Activated B cell treated with CpG ODN at 0.5 μM for 24 hours (primary cell): Measurements from ENCODE around the gene FLYWCH1. TPM values are rescaled to one million over a fixed set of nuclear protein-coding genes. Genes with fewer than 3 reads are reported as not detected.

Source experiments
- ATAC-seq: fragments of 200-7000 bp; cut with Tn5 transposase; one replicate; pipeline ENCODE4 v1.10.0; 2021; ENCODE audit warnings: low read depth, mild to moderate bottlenecking, moderate library complexity
- CTCF ChIA-PET: fragments of 350-600 bp; sonication (Branson Sonifier 250); formaldehyde crosslinking; loops from one replicate; lab custom pipeline; 2021; ENCODE audit warnings: antibody characterized with exemption; lab: Charles Lee
- POLR2A ChIA-PET: fragments of 350-600 bp; sonication (Branson Sonifier 250); formaldehyde crosslinking; loops from one replicate; lab custom pipeline; 2021; ENCODE audit warnings: antibody characterized with exemption; lab: Charles Lee
- DNase-seq: peaks from one replicate; pipeline ENCODE4 v3.0.0; 2022
- H3K27ac Mint-ChIP-seq: one replicate; pipeline ENCODE4 v1.8.0; 2020; ENCODE audit warnings: mixed read lengths
- H3K27me3 Mint-ChIP-seq: one replicate; pipeline ENCODE4 v1.8.0; 2021; ENCODE audit warnings: mixed read lengths
- H3K36me3 Mint-ChIP-seq: one replicate; pipeline ENCODE4 v1.8.0; 2021; ENCODE audit warnings: low read depth, mixed read lengths
- H3K4me1 Mint-ChIP-seq: one replicate; pipeline ENCODE4 v1.8.0; 2021; ENCODE audit warnings: mixed read lengths
- H3K4me3 Mint-ChIP-seq: one replicate; pipeline ENCODE4 v1.8.0; 2020; ENCODE audit warnings: mild to moderate bottlenecking, mixed read lengths
- H3K9me3 Mint-ChIP-seq: one replicate; pipeline ENCODE4 v1.8.0; 2020; ENCODE audit warnings: mixed read lengths
- intact Hi-C: fragments of 100-400 bp; cut with micrococcal nuclease; formaldehyde crosslinking; loops from one replicate; pipeline ENCODE4 v1.15.1; 2024
- total RNA-seq: library from RNA; stranded (reverse); gene quantifications from 2 replicates; pipeline ENCODE4 v1.2.3, GENCODE V29; 2022
- TF ChIP-seq, protein P1 (sequence below): fragments of 200-600 bp; IDR thresholded peaks from one replicate; pipeline ENCODE4 v1.8.0; 2022; ENCODE audit warnings: antibody characterized with exemption, mild to moderate bottlenecking

FLYWCH1 gene
- total RNA-seq, 1 donor from 2014 or later, result 59.9 TPM

DNA sequence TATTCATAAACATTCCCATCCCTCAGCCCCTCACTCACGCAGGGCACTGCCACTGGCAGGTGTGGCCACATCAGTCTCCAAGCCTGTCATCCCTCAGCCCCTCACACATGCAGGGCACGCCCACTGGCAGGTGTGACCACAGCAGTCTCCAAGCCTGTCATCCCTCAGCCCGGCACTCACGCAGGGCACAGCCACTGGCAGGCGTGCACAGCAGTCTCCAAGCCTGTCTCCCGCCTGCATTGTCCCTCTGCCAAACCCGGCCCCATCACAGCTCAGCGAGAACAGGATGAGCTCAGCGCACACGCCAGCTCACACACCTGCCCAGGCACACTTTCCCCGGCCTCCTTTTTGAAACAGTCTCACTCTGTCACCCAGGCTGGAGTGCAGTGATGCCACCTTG is 40.9 kb downstream of the FLYWCH1 start:
- DNase-seq (no peak), ATAC-seq (no peak)
- Mint-ChIP-seq H3K4me3 (no peak overlapping the region), H3K9me3 (no peaks in the 10 kb centered on the region), H3K27me3 (peaks cover 14% of the 10 kb centered on the region), H3K4me1 (no peaks in the 10 kb centered on the region), H3K27ac (no peak overlapping the region), H3K36me3 (peaks cover 7% of the 10 kb centered on the region)
- ChIA-PET POLR2A (interaction anchor here (0.6 kb wide), 2 partner anchors 66 to 182 kb away, joined by 3 to 8 read pairs; partner anchors contain the start of gene ZNF213), CTCF (no interaction called here)
- intact Hi-C loops, result no loop called here
- TF ChIP-seq, protein P1, sequence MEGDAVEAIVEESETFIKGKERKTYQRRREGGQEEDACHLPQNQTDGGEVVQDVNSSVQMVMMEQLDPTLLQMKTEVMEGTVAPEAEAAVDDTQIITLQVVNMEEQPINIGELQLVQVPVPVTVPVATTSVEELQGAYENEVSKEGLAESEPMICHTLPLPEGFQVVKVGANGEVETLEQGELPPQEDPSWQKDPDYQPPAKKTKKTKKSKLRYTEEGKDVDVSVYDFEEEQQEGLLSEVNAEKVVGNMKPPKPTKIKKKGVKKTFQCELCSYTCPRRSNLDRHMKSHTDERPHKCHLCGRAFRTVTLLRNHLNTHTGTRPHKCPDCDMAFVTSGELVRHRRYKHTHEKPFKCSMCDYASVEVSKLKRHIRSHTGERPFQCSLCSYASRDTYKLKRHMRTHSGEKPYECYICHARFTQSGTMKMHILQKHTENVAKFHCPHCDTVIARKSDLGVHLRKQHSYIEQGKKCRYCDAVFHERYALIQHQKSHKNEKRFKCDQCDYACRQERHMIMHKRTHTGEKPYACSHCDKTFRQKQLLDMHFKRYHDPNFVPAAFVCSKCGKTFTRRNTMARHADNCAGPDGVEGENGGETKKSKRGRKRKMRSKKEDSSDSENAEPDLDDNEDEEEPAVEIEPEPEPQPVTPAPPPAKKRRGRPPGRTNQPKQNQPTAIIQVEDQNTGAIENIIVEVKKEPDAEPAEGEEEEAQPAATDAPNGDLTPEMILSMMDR, result no peak

DNA sequence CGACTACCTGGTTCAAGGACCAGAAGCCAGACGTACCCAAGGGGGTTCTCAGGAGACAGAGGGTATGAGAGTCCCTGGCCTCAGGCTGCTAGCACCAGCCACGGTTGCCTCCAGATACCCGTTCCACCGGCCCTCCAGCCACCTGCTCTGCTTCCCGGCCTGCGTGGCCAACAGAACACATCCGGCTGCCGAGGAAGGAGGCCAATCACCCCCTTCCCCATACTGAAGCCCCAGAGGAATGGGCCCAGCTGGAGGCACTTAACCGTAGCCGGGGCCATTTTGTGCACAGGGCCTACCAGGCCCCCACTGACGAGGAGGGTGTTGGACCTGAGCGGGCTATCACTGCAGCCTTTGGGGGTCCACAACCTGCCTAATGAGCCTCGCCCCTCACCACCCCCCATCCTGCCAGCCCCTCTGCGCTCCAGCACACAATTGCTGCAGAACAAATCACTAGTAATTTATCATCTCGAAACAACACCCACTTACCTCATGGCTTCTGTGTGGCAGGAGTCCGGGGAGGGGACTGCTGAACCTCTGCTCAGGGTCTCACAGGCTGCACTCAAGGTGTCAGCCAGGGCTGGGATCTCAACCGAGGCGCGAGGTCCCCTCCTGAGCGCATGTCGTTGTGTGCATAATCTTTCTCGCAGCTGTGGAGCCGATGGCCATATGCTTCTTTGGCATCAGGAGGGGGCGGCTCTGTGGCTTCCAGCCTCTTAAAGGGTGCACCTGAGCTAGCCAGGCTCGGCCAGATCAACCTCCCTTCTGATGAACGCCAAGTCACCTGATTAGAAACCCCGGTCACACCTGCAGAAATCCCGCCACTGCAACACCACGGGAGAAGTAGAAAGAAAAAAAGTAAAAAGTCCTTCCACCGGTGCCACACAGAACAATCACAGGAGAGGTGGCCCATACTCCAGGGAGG is 42.2 kb downstream of the FLYWCH1 start:
- Mint-ChIP-seq H3K4me3 (no peak overlapping the region), H3K36me3 (peaks cover 4% of the 10 kb centered on the region)
- no peak for DNase-seq

DNA sequence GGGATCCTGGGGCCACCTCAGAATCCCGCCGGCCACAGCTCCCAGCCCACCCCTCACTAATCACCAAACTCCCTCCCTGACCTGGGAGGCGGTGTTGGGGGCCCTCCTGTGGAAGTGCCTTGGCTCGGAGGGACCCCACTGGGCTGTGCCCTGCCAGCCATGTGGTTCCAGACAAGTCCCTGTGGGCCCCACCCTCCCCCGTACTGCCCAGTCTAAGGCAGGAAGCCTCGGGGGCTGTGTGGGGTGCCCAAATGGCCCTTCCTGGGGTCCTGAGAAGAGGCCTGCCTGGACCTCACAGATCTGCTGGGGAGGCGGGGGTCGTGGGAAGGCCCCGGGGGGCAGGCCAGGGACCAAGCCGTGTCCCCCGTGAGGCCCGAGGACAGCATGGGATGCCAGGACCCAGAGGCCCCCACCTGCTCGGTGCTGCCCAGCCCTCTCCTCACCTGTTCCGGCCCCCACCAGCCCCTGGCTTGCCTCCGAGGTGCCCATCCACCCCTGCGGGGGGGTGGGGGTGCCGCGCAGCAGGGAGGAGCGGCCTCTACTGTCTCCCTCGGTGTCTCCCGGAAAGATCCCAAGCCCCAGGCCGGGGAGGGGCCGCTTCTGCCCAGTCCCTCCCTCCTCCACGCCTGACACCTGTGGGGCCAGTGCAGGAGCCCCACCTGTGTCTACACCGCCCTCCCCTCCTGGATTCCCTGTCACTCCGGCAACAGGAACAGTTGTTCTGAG is 43.1 kb downstream of the FLYWCH1 start:
- no peak overlapping the region for H3K4me3 Mint-ChIP-seq
- no peak overlapping the region for H3K27ac Mint-ChIP-seq
- H3K27me3 Mint-ChIP-seq, result peaks cover 19% of the 10 kb centered on the region
- H3K36me3 Mint-ChIP-seq, result no peaks in the 10 kb centered on the region
- DNase-seq (no peak), ATAC-seq (no peak)
- intact Hi-C loops, result no loop called here
- H3K9me3 Mint-ChIP-seq, result no peaks in the 10 kb centered on the region
- CTCF ChIA-PET, result no interaction called here
- TF ChIP-seq, protein P1, result no peak
- POLR2A ChIA-PET, result interaction anchor here (0.6 kb wide), 1 partner anchor 591 kb away, joined by 4 read pairs; no protein-coding TSS in a partner anchor
- H3K4me1 Mint-ChIP-seq, result no peaks in the 10 kb centered on the region

More for the DNA sequence above, 42.2 kb downstream of the FLYWCH1 start:
- intact Hi-C loops, result no loop called here
- Mint-ChIP-seq H3K4me1 (no peaks in the 10 kb centered on the region), H3K27me3 (peaks cover 15% of the 10 kb centered on the region), H3K27ac (no peak overlapping the region), H3K9me3 (no peaks in the 10 kb centered on the region)
- TF ChIP-seq, protein P1, result no peak
- POLR2A ChIA-PET, result no interaction called here
- no peak for ATAC-seq
- CTCF ChIA-PET, result no interaction called here

DNA sequence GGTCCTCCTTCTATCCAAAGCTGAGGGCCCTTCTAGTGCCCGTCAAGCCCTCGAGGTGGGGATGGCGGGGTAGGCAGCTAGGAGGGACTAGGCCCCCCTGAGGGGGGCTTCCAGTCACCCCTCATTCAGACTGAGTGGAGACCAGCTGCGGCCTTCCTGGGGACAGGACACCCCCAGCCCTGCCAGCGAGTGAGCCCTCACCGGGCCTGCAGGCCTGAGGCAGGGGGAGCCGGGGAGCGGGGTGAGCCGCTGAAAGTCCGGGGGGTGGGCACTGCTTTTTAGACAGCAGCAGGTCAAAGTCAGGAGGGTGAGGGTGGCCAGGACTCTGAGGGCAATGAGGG is 43.7 kb downstream of the FLYWCH1 start:
- no peaks in the 10 kb centered on the region for H3K4me1 Mint-ChIP-seq
- no peaks in the 10 kb centered on the region for H3K9me3 Mint-ChIP-seq
- ATAC-seq (no peak), DNase-seq (no peak)
- H3K27me3 Mint-ChIP-seq, result peaks cover 23% of the 10 kb centered on the region
- intact Hi-C loops, result no loop called here
- no peak overlapping the region for H3K4me3 Mint-ChIP-seq
- ChIA-PET POLR2A (interaction anchor here (0.6 kb wide), 2 partner anchors 592 to 1277 kb away, joined by 4 to 5 read pairs; partner anchors contain the start of gene JPT2), CTCF (no interaction called here)
- H3K27ac Mint-ChIP-seq, result no peak overlapping the region
- H3K36me3 Mint-ChIP-seq, result no peaks in the 10 kb centered on the region
- TF ChIP-seq, protein P1, result no peak
